ENCODE data around the gene IFRD2.
A peak's percentile ranks its signal among the peaks of the same experiment; 100 is the strongest.
"Not testable (repeated sequence)": the region's sequence is repeated elsewhere in the genome, so short reads cannot be mapped to it uniquely, and the experiment has no call there.

The IFRD2 gene

DNA sequence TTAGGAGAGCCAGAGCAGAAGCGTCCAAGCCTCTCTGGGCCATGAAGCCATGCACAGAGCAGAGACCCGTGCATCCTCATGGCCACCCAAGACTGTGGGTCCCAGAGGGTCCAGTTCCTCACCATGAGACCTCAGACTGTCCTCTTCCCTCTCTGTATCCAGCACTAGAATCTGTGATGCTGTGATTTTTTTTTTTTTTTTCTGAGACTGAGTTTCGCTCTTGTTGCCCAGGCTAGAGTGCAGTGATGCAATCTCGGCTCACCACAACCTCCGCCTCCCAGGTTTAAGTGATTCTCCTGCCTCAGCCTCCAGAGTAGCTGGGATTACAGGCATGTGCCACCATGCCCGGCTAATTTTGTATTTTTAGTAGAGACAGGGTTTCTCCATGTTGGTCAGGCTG lies 47.4 kb downstream of the IFRD2 start:
- Histone ChIP-seq H2AK5ac (ENCODE audit: low read depth, low read length) (peak overlapping the region; percentile 86), H3K36me3 (replicated peaks in 1 of 2; ENCODE audit: control insufficient read depth in 2 of 2, insufficient read depth in 2 of 2, low read length in 2 of 2) (peaks cover 21 to 53% of the 10 kb centered on the region in 2 donors), H3K27ac (replicated peaks; ENCODE audit: low read length) (peak overlapping the region; percentile 59), H3K79me1 (ENCODE audit: low read depth, low read length) (peaks cover 29% of the 10 kb centered on the region), H3K18ac (ENCODE audit: low read length) (peak overlapping the region; percentile 69), H3K4me1 (ENCODE audit: control insufficient read depth in 2 of 2, insufficient read depth in 1 of 2, low read depth in 1 of 2, low read length in 2 of 2) (peaks cover 51 to 56% of the 10 kb centered on the region in 2 donors), H2BK120ac (ENCODE audit: low read depth, low read length) (peak overlapping the region; percentile 39)
- H2BK5ac ChIP-seq (ENCODE audit: low read length); H3K27me3 ChIP-seq (ENCODE audit: control insufficient read depth in 3 of 3, insufficient read depth in 3 of 3, low read depth in 1 of 3, low read length in 3 of 3); H2BK15ac ChIP-seq (ENCODE audit: low read length); H2BK12ac ChIP-seq (ENCODE audit: low read length); DNase-seq (ENCODE audit: low spot score); H4K8ac ChIP-seq (ENCODE audit: low read depth, low read length); H3K4ac ChIP-seq (ENCODE audit: low read length); H3K4me3 ChIP-seq (ENCODE audit: low read length in 2 of 2); H3K9ac ChIP-seq (ENCODE audit: low read depth, low read length, poor library complexity); H3K9me3 ChIP-seq (replicated peaks in 1 of 2; ENCODE audit: control insufficient read depth in 2 of 2, insufficient read depth in 1 of 2, low read depth in 1 of 2, low read length in 2 of 2); H3K4me2 ChIP-seq (ENCODE audit: insufficient read depth, low read length, poor library complexity, severe bottlenecking); H4K91ac ChIP-seq (ENCODE audit: low read depth, low read length, poor library complexity); H2AFZ ChIP-seq (ENCODE audit: low read length); H3K14ac ChIP-seq (ENCODE audit: low read length); H3K23ac ChIP-seq (ENCODE audit: low read depth, low read length, poor library complexity): not testable (repeated sequence)
- no CpG with 5 or more reads among the region's 6 CpGs for WGBS, 2 donors (ENCODE audit: extremely low coverage in 2 of 2, insufficient read length in 2 of 2, insufficient replicate concordance in 1 of 2)

DNA sequence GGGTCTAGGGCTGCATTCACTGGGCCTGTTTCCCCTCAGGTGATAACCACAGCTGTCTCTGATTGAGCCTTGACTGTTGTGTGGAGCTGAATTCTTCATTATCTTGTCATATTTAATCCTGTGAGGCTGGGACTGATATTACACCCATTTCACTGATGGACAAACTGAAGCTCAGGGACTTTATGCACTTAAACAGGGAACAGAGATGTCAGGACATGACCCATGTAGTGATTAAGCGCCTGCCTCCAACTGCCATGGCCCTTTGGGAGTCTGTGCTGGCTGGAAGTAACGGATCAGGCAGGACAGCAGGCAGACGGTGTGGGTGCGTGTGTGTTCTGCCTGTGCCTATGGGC lies 48.7 kb downstream of the IFRD2 start:
- no peak overlapping the region for H3K23ac ChIP-seq (ENCODE audit: low read depth, low read length, poor library complexity)
- H3K9ac ChIP-seq (ENCODE audit: low read depth, low read length, poor library complexity) = no peak overlapping the region
- H3K18ac ChIP-seq (ENCODE audit: low read length) = peak overlapping the region; percentile 92
- no peaks in the 10 kb centered on the region for H3K9me3 ChIP-seq (replicated peaks in 1 of 2; ENCODE audit: control insufficient read depth in 2 of 2, insufficient read depth in 1 of 2, low read depth in 1 of 2, low read length in 2 of 2)
- no peak overlapping the region for H2BK12ac ChIP-seq (ENCODE audit: low read length)
- H2BK15ac ChIP-seq (ENCODE audit: low read length) = no peak overlapping the region
- H3K36me3 ChIP-seq (replicated peaks in 1 of 2; ENCODE audit: control insufficient read depth in 2 of 2, insufficient read depth in 2 of 2, low read length in 2 of 2) = peaks cover 13 to 64% of the 10 kb centered on the region in 2 donors
- no peak overlapping the region for H4K8ac ChIP-seq (ENCODE audit: low read depth, low read length)
- no peak overlapping the region for H3K4me2 ChIP-seq (ENCODE audit: insufficient read depth, low read length, poor library complexity, severe bottlenecking)
- H3K4me1 ChIP-seq (ENCODE audit: control insufficient read depth in 2 of 2, insufficient read depth in 1 of 2, low read depth in 1 of 2, low read length in 2 of 2) = peaks cover 62 to 69% of the 10 kb centered on the region in 2 donors
- no peak overlapping the region for H3K4ac ChIP-seq (ENCODE audit: low read length)
- H2BK120ac ChIP-seq (ENCODE audit: low read depth, low read length) = no peak overlapping the region
- H3K27ac ChIP-seq (replicated peaks; ENCODE audit: low read length) = peak overlapping the region; percentile 22
- H3K27me3 ChIP-seq (ENCODE audit: control insufficient read depth in 3 of 3, insufficient read depth in 3 of 3, low read depth in 1 of 3, low read length in 3 of 3) = no peaks in the 10 kb centered on the region
- H4K91ac ChIP-seq (ENCODE audit: low read depth, low read length, poor library complexity) = no peak overlapping the region
- H3K4me3 ChIP-seq (ENCODE audit: low read length in 2 of 2) = no peak overlapping the region
- H2AK5ac ChIP-seq (ENCODE audit: low read depth, low read length) = peak overlapping the region; percentile 100
- peaks cover 22% of the 10 kb centered on the region for H3K79me1 ChIP-seq (ENCODE audit: low read depth, low read length)
- H2BK5ac ChIP-seq (ENCODE audit: low read length) = no peak overlapping the region
- no peak for DNase-seq (ENCODE audit: low spot score)
- no peak overlapping the region for H2AFZ ChIP-seq (ENCODE audit: low read length)
- no peak overlapping the region for H3K14ac ChIP-seq (ENCODE audit: low read length)
- no CpG with 5 or more reads among the region's 4 CpGs for WGBS, 2 donors (ENCODE audit: extremely low coverage in 2 of 2, insufficient read length in 2 of 2, insufficient replicate concordance in 1 of 2)

DNA sequence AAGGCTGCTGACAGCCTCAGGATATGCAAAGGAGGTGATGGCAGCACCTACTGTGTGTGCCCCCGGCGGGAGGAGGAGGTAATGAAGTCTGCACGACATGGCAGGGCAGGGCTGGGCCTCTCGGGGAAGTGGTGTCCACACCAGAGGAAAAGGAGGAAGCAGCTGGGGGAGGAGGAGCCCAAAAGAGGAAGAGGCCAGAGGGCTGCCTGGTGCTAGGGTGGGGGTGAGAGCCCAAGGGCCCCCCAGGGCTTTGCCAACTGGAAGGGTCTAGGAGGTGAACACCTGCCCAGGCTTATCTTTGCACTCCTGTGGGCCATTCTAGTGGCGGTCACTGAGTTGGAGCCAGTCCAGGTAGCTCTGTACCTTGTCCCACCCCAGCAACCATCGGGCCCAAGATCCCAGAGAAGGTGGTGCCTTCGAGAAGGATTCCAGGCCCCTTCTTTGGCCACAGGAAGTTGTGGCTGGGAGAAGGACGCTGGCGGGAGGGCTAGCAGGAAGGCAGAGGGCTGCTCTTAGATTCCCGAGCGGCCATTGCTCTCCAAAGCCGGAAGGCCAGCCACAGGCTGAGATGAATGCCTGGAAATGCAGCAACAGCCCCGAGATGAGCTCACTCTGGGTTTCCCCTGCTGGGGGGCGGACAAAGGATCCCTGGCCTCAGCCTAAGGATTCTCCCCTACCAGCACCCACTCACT lies 49.2 kb downstream of the IFRD2 start:
- no peak overlapping the region for H2AFZ ChIP-seq (ENCODE audit: low read length)
- H4K8ac ChIP-seq (ENCODE audit: low read depth, low read length) = no peak overlapping the region
- no peak overlapping the region for H3K9ac ChIP-seq (ENCODE audit: low read depth, low read length, poor library complexity)
- H3K4ac ChIP-seq (ENCODE audit: low read length) = peak overlapping the region; percentile 28
- no peak for DNase-seq (ENCODE audit: low spot score)
- H3K23ac ChIP-seq (ENCODE audit: low read depth, low read length, poor library complexity) = no peak overlapping the region
- H2BK5ac ChIP-seq (ENCODE audit: low read length) = peak overlapping the region; percentile 99
- peak overlapping the region; percentile 98 for H2BK15ac ChIP-seq (ENCODE audit: low read length)
- no peak overlapping the region for H4K91ac ChIP-seq (ENCODE audit: low read depth, low read length, poor library complexity)
- H3K14ac ChIP-seq (ENCODE audit: low read length) = no peak overlapping the region
- no peak overlapping the region for H3K4me2 ChIP-seq (ENCODE audit: insufficient read depth, low read length, poor library complexity, severe bottlenecking)
- peak overlapping the region; percentile 100 for H2AK5ac ChIP-seq (ENCODE audit: low read depth, low read length)
- peak overlapping the region; percentile 92 for H3K18ac ChIP-seq (ENCODE audit: low read length)
- H3K27ac ChIP-seq (replicated peaks; ENCODE audit: low read length) = peak overlapping the region; percentile 22
- H3K4me3 ChIP-seq (ENCODE audit: low read length in 2 of 2) = no peak overlapping the region
- no peaks in the 10 kb centered on the region for H3K9me3 ChIP-seq (replicated peaks in 1 of 2; ENCODE audit: control insufficient read depth in 2 of 2, insufficient read depth in 1 of 2, low read depth in 1 of 2, low read length in 2 of 2)
- peaks cover 17% of the 10 kb centered on the region for H3K79me1 ChIP-seq (ENCODE audit: low read depth, low read length)
- no peak overlapping the region for H2BK120ac ChIP-seq (ENCODE audit: low read depth, low read length)
- H3K4me1 ChIP-seq (ENCODE audit: control insufficient read depth in 2 of 2, insufficient read depth in 1 of 2, low read depth in 1 of 2, low read length in 2 of 2) = peaks cover 68 to 72% of the 10 kb centered on the region in 2 donors
- no CpG with 5 or more reads among the region's 14 CpGs for WGBS, 2 donors (ENCODE audit: extremely low coverage in 2 of 2, insufficient read length in 2 of 2, insufficient replicate concordance in 1 of 2)
- H3K36me3 ChIP-seq (replicated peaks in 1 of 2; ENCODE audit: control insufficient read depth in 2 of 2, insufficient read depth in 2 of 2, low read length in 2 of 2) = peaks cover 11 to 62% of the 10 kb centered on the region in 2 donors
- no peak overlapping the region for H2BK12ac ChIP-seq (ENCODE audit: low read length)
- no peaks in the 10 kb centered on the region for H3K27me3 ChIP-seq (ENCODE audit: control insufficient read depth in 3 of 3, insufficient read depth in 3 of 3, low read depth in 1 of 3, low read length in 3 of 3)

DNA sequence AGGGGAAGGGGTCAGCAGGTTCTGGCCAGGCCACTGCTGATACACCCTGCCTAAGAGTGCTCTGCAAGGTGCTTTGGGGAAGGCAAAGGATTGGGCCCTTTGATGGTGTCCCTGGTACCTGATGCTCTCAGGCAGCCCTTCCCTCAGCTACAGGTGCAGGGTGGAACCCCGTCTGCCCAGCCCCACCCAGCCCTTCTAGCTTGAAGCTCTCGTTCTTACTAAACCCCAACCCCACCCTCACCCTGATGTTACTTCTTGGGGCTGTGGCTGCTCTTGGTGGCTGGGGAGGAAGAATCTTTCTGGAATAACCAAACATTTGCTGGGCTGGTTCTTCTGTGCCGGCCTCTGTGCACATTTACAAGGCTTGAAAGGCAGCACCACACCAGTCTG lies 49.9 kb downstream of the IFRD2 start:
- Histone ChIP-seq H2AK5ac (ENCODE audit: low read depth, low read length) (peak overlapping the region; percentile 100), H3K36me3 (replicated peaks in 1 of 2; ENCODE audit: control insufficient read depth in 2 of 2, insufficient read depth in 2 of 2, low read length in 2 of 2) (peaks cover 7 to 58% of the 10 kb centered on the region in 2 donors), H3K79me1 (ENCODE audit: low read depth, low read length) (peaks cover 17% of the 10 kb centered on the region), H3K27ac (replicated peaks; ENCODE audit: low read length) (peak overlapping the region; percentile 96), H3K27me3 (ENCODE audit: control insufficient read depth in 3 of 3, insufficient read depth in 3 of 3, low read depth in 1 of 3, low read length in 3 of 3) (no peaks in the 10 kb centered on the region), H2BK5ac (ENCODE audit: low read length) (peak overlapping the region; percentile 99), H2BK12ac (ENCODE audit: low read length) (peak overlapping the region; percentile 98), H3K9me3 (replicated peaks in 1 of 2; ENCODE audit: control insufficient read depth in 2 of 2, insufficient read depth in 1 of 2, low read depth in 1 of 2, low read length in 2 of 2) (no peaks in the 10 kb centered on the region), H4K91ac (ENCODE audit: low read depth, low read length, poor library complexity) (peak overlapping the region; percentile 79), H2BK15ac (ENCODE audit: low read length) (peak overlapping the region; percentile 98), H3K4ac (ENCODE audit: low read length) (peak overlapping the region; percentile 87), H4K8ac (ENCODE audit: low read depth, low read length) (peak overlapping the region; percentile 70), H3K4me1 (ENCODE audit: control insufficient read depth in 2 of 2, insufficient read depth in 1 of 2, low read depth in 1 of 2, low read length in 2 of 2) (peaks cover 66 to 72% of the 10 kb centered on the region in 2 donors), H3K18ac (ENCODE audit: low read length) (peak overlapping the region; percentile 92), H2BK120ac (ENCODE audit: low read depth, low read length) (peak overlapping the region; percentile 83), H3K4me3 (ENCODE audit: low read length in 2 of 2) (no peak overlapping the region), H3K9ac (ENCODE audit: low read depth, low read length, poor library complexity) (peak overlapping the region; percentile 61), H3K23ac (ENCODE audit: low read depth, low read length, poor library complexity) (peak overlapping the region; percentile 29), H2AFZ (ENCODE audit: low read length) (no peak overlapping the region), H3K14ac (ENCODE audit: low read length) (no peak overlapping the region), H3K4me2 (ENCODE audit: insufficient read depth, low read length, poor library complexity, severe bottlenecking) (no peak overlapping the region)
- no peak for DNase-seq (ENCODE audit: low spot score)
- no CpG with 5 or more reads among the region's 3 CpGs for WGBS, 2 donors (ENCODE audit: extremely low coverage in 2 of 2, insufficient read length in 2 of 2, insufficient replicate concordance in 1 of 2)

Measured in neuronal stem cell (in vitro differentiated cells).